DMS79 treated with DMSO at 0.1 percent for 48 hours (cell line): ENCODE results near the gene PCK1.

Experiments used
- DNase-seq: peaks from one replicate; lab custom pipeline; 2025; lab: John Stamatoyannopoulos, UW

PCK1 gene

DNA sequence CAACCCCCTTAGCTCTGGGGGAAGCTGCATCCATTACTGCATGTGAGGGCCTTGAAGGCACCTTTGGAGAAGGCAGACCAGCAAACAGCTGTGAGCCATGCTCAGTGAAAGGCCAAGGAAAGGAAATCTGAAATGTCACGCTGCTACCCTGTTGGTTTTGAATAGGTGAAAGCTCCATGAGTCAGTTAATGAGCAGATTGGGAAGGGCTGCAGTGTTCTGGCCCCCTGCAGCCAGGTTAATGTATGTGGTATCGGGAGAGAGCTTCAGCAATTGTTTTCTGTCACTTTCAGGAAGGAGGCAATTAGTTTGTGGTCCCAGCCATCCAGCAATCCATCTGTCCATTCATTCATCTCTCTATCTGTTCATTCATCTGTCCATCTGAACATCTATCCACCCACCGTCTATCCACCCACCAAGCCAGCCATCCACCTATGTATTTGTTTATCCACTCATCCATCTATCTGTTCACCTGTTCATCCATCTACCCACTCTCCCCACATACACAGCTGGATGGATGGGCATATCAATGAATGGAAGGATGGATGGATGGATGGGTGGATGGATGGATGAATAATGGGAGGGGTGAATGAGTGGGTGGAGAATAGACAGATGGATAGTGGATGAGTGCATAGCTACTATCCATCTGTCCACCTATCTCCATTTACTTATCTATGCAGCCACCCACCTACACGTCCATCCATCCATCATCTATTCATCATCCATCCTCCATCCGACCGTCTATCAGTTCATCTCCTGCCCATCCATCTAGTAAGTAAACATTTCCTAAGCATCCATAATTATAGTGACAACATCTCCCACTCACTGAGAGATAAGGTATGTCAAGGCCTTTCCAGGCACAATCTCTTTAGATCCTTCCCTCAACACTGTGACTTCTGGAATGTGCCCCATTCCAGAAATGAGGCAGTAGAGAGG lies 16.0 kb downstream of the PCK1 start:
- no peak for DNase-seq

DNA sequence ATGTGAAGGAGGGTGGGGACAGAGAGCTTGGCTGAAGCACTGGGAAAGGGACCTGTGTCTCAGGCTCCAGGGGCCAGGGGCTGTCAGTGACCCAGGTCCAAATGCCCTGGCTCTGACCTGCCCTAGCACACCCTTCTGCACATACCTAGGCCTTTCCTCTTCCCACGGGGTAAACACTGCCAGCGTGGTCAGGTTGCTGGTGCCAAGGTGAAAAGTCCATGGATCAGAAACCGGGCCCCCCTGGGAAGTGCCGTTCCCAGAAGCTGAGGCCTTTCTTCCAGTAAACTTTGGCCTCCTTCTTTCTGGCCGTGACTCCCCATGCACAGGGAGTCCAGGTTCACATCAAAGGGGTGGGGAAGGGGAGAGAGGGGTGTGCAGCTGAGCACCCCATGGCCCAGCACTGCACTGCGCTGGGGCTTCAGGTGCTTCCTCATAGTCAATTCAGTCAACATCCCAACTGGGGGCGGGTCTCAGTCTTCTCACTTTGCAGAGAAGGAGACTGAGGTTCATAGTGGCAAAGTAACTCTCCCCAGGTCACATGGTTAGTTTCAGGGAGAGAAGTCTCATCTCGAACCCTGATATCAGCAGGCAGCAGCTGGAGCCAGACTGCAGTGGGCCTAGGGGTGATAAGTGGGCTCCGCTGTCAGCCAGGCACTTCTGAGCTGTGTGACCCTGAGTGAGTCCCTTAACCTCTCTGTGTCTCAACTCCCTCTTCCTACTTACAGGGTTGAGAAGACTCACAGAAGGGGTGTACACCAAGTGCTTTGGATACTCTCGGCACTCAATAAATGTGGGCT lies 17.0 kb downstream of the PCK1 start:
- no peak for DNase-seq

DNA sequence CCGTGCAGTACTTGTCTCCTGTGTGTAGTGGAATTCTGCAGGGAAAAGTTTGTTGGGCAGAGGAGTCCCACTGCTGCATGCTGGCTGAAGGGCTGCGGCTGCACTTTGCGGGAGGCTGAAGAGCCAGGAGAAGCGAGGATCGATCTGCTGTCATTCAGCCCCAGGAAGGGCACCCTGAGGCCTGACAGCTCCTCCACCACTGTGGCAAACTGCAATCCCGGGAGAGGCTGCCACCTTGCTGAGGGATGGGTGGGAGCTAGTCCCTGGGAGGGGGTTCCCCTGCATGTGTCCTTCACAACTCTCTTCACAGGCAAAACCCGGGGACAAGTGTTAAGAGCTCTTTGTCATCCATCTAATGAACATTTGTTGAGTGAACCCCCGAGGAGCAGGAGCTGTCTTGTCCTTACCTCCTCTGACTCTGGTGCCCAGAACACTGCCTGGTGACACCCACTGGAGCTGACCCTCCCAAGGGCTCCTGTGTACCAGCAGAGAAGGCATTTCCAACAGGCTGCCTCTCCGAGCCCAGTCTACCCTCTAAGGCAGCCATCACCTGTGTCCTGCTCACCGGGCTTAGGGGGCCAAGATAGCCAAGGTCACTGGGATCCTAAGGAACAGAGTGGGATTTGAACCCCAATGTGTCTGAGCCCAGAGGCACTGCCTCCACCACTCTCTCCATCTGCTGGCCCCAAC lies 17.7 kb downstream of the PCK1 start:
- no peak for DNase-seq

DNA sequence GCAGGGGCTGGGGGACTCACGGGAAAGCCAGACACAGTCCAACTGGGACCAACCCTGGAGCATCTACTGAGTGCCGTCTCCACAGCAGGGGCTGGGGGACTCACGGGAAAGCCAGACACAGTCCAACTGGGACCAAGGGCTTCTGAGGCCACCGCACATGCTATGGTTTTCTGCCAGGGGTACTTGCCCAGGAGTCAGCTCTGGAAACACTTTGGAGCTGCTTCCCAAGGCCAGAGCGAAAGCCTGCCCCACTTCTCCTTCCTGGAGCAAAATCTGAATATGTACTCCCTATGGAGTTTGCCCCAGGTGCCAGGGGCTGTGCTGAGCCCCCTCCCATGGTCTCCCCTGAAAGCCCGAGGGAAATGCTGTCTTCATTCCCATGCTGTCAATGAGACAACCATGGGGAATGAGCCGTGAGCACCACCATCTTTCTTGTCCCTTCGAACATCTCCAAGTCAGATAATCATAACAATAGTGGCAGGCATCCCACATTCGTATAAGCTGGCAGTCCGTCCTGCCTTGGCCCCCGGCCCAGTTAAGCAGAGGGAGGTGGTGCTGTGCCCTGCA lies 18.5 kb downstream of the PCK1 start:
- DNase-seq, result no peak

DNA sequence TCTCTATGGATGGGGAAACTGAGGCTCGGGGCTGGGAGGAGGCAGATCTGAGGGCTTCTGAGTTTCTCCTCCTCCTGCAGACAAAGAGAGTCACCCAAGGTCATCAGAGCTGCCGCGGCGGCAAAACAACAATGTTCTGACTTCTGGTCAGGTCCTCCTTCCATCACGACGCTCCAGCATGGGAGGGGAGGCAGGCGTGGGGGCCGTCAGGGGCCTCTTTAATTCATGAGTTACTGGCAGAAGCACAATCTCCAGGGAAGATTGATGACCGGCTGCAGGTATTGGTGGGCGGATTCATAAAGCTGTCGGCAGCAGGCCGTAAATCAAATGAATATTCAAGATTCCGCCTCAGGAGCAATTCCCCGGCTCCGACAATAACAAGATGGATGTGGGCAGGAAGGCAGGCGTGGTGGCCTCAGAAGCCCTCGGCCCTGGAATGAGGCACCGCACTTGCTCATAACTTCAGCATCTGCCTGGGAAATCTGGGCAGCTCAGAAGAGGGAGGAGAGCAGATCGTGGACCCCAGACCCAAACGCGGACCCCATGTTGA lies 19.1 kb downstream of the PCK1 start:
- no peak for DNase-seq

DNA sequence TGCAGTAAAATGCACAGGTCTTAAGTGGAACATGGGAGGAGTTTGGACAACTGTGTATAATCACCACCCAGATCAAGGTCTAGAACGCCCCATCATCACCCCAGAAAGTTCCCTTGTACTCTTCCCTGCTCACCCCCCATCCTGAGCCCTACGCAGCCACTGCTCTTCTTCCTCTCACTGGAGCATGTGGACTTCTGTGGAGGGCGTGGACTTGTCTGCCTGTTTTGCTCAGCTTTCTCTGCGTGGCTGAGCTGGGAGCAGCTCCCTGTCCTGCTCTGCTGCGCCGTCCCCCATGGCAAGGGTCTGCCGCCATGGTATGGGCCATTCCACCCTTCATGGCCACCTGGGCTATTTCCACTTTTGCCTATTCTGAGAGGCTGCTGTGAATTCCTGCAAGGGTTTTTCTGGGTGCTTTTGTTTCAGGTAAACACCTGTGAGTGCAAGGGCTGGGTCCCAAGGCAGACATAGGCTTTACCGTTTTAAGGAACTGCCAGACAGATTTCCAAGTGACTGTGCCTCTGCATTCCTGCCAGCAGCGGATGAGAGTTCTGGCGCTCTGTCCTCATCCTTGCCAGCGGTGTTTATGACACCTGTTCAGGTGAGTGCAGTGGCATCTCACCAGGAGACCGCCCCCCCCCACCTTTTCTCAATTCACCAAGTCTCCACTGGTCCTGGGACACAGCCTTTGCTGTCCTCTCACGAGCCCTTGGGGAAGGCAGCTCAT lies 19.7 kb downstream of the PCK1 start:
- DNase-seq, result no peak

DNA sequence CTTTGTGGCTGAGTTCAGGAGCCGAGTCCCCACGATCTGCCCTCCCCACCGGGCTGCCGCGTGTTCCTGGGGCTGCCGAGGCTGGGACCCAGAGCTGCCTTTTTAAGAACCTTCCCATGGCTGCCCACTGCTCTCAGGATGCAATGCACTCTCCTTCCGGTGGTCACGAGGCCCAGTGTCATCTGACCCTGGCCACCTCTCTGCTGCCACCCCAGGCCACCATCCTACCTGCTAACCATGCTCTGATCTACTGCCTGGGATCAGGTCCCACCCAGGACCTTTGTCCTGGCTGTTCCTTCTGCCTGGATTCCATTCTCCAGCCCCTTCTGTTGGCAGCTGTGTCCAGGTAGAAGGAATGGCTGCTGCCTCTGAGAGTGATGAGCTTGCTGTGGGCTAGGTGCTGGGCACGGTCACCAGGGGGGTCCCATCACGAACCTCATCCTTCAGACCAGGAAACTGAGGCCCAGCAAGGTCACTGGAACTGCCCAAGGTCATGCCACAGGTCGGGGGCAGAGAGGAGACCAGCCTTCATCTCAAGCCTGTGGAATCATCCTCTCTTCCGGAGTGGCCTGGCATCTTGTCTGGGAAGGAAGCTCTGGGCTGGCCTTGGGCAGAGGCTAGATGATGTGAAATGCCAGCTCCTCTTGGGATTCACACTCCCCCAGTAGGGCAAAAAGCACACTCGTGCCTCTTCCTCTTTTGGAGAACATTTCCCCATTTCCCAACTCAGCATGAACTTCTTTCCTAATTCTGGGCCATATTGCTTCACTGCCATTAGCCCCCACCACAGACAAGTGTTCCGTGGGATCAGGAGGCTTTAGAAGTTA lies 20.5 kb downstream of the PCK1 start:
- no peak for DNase-seq

DNA sequence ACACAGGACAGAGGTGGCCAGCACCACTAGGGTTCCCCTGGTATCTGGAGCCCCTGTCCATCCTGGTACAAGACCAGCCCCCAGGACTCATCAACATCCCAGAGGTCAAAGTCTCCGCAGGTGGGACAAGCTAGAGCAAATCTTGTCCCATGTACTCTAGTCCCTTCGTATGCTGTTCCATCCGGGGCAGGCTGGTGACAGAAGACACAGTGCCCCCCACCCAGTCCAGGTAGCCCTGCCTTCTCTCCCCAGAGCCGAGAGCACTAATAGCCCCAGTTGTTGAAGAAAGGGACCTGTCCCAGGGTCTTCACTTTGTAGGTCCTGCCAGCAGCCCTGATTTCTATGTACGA lies 21.1 kb downstream of the PCK1 start:
- DNase-seq, result no peak

DNA sequence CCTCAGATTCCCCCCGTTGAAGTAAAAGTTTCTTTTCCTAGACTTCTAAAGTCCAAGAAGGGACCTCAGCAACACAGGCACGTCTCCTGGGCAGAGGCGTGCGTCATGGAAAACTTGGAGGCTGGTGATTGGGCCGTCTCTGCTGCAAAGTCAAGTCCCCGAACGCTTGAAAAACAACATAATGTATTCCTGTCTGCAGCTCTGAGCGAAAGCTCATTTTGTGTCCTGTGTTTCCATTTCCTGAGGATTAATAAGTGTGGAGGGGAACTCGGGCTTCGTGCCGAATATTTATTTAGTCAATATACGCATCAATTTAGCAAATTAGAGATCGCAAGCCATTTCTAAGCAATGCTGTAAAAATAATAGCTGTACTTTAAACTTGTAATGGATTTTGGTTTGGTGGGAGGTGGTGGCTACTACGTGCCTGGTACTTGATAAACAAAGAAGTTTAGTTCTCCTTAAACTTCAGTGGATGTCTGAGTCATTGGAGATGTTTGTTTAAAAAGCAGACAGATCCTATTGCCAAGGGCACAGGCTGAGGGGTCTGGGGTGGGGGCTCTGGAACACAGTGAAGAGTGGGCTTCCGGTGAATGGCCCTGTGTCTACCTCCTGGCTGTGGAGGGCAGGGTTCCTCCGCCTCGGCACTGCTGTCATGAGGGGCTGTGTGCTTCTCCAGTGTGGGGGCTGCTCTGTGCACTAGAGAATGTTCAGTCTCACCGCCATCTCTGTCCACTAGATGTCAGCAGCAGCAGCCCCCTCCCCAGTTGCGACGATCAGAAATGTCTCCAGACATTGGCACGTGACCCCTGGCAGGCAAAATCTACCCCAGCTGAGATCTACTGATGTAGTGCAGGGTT lies 21.8 kb downstream of the PCK1 start:
- DNase-seq, result no peak

DNA sequence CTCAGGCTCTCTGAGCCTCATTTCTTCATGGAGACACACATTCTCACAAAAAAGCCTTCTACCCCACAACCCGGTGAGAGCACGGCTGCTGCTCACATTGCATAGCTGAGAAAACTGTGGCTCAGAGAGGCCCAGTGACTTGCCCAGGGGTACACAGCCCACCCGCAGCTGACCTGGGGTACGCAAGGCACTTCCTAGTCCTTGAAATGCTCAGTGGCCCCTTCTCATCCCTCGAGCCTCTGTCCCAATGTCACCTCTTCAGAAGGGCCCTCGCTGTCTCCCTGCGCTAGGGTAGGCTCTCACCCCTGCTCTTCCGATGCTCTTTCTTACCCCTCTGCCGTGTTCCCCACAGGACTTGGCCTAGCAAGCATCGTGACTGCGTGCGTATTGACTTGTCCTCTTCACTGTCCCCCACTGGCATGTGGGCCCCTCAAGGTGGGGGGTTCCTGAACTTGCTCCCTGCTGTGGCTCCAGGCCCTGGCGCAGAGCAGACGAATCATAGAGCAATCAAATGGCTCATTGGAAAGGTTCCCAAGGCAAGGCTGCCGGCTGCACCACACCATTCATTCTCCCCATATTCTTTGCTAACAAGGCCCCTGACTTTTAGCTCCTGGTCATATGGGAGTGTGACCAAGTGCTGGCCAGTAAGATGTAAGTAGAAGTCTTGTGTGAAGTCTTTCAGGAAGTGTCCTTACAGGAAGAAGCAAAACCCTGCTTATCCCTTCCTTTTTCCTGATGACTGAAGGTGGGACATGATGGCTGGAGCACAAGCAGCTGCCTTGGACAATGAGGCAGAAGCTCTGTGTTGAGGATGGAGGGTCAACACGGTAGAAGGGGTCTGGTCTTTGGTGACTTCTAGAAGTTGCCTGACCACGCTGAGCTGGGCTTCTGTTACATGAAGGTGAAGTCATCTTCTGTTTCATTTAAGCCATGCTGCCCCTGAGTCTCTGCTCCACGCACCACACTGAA lies 22.7 kb downstream of the PCK1 start:
- no peak for DNase-seq

DNA sequence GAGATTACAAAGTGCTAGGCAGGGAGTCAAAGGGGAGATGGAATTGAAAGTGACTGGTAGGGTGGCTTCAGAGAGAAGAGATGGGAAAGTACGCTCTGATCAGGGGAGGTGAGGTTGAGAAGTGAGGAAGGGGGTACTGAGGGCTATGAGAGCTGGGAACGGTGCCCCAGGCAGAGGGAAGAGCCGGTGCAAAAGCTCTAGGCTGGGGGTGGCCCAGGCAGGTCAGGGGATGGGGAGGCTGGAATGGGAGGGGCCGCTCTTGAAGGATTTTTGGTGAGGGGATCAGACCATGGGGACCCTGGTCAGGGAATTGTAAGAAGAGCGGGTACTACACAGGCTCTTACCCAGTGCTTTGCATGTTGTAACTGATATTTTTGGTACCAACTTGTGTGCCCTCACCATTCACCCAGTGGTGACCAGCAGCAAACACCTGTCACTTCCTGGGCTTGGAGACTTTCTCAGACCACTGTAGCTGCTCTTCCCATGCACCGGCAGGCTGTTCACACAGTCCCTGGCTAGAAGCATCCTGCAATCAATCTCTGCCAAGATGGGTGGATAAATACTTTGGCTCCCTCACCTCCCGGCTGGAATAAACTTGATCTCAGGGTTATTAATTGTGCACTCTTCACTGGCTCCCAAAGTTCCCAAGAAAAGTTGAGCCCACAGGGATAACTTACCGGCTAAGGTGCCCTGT lies 24.0 kb downstream of the PCK1 start:
- no peak for DNase-seq

DNA sequence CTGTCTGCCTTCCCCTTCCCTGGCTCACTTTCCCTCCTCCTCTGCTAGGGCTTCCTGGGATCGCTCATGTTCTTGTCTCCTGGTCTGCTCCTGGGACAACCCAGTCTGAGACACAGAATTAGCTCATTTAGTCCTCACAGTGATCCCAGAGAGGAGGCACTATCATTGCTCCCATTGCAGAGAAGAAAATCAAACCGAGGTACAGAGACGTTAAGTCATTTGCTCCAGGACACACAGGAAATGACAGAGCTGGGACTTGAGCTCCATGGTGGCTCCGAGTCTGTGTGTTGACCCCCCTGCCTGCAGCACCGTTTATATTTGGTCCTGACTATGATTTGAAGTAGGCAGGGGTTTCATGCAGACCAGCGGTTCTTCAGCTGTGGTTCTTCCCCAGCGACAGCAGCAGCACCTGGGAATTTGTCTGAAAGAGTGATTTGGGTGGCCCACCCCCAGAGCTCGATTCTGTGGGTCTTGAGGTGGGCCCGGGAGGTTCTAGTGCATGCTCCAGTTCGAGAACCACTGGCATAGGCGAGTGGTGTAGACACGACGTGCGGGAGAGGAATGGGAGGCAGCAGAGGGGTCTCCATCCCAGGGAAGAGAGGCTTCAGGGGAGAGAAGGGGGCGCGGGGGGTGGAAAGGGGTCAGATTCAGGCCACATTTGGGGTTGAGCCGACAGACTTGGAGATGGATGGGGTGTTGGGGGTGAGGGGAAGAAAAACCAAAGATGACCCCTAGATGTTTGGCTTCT lies 24.7 kb downstream of the PCK1 start:
- no peak for DNase-seq

DNA sequence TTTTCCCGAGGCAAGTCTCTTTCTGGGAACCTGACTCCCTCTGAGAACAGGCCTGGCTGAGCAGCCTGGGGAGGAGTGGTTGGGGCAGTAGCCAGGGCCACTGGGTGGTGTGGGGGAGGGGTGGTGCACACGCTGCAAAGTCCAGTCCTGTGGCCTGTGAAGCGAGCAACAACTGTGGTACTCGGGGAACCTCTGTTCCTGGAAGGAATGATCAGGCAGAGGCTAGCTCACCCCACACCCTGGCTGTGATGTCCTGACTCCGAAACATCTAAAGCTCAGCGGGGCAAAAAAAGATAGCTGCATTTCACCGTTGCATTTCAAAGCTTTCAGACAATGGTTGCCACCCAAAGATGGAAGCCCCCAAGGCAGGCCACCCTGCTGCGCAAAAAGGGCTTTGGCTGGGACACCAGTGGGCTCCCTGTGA lies 25.5 kb downstream of the PCK1 start:
- DNase-seq, result no peak

DNA sequence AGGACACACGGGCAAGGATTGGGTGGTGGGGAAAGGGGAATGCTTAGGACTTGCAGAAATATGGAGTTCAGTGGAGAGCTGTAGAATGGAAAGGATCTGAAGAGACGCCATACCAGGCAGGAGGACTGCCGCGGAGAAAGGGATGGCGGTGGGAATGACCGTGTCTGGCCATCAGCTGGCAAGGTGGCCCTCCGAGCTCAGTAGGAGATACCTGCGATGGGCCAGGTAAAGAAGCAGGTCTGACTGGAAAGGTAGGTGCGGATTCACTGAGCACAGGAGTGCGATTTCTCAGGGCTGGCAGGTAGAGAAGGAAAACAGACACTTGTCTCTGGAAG lies 26.0 kb downstream of the PCK1 start:
- DNase-seq, result no peak

DNA sequence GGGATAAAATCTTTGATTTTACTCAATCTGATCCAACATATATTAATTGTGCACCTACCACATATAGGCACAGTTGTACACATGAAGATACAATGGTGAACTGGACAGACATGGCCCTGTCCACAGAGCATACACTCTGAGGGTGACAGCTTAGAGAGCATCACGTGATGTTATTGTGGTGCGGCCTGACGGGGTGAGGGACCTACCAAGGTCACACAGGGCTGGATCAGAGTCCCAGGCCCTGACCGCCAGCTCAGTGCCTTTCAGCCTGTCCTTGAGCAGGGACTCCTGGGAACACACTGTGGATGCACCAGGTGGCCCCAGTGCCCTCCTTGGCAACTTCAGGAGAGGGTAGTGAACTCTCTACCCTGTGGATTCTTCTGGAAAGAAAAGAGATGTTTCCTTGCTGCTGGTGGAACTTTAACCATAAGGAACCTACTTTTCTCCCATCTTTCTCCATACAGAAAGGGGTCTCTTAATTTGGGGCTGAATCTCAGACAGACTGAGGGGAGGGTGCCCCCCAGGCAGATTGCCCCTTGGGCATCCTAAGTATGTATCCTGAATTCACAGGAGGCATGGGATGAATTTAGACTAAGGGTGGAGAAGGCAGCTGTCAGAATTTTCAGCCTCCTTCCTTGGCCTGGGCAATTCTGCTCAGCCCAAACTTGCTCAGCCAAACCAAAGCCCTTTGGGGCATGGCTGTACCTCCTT lies 26.5 kb downstream of the PCK1 start:
- no peak for DNase-seq

DNA sequence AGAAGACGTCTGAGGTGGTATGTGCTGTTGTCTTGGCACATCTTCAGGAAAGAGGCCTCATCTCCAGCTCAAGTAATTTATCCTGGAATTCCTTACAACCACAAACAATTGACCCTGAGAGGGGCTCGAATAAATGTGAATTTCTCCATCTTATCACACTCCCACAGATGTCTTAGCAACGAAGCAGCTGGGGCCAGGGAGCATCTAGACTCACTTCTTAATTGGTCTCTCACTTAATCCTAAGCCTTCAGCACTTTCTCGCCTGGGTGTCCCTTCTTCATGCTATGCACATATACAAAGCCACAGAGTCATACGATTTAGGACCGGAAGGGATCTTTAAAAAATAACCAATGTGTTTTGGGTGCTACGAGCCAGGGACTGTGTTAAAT lies 27.1 kb downstream of the PCK1 start:
- no peak for DNase-seq
